GM15510 (cell line): ENCODE results near the gene SGK1.

Experiments used
- POLR2A ChIP-seq: IDR thresholded peaks from 3 replicates; pipeline ENCODE4 v1.6.1; 2011; ENCODE audit warnings: borderline replicate concordance; ENCODE audit not compliant: insufficient read length; ENCODE audit errors: extremely low read depth

Gene SGK1

GRCh38 chr6:134340179-134340975, 22.5 kb upstream of the SGK1 start:
- no peak for TF ChIP-seq POLR2A

GRCh38 chr6:134339216-134339615, 21.3 kb upstream of the SGK1 start:
- TF ChIP-seq POLR2A = no peak

GRCh38 chr6:134331256-134331655, 13.3 kb upstream of the SGK1 start:
- no peak for TF ChIP-seq POLR2A

DNA sequence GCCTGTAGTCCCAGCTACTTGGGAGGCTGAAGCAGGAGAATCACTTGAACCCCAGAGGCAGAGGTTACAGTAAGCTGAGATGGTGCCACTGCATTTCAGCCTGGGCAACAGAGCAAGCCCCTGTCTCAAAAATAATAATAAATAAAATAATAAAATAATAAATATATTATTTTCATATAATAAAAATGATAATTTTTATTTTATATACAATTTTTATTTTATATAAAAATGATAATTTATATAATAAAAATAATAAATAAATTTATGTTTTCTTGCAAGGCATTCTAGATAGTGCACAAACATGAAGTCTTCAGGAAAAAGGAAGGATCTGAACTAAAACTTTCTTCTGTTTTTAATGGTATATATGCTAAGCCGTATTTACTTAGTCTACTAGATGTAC, 12.6 kb upstream of the SGK1 start:
- no peak for TF ChIP-seq POLR2A

DNA sequence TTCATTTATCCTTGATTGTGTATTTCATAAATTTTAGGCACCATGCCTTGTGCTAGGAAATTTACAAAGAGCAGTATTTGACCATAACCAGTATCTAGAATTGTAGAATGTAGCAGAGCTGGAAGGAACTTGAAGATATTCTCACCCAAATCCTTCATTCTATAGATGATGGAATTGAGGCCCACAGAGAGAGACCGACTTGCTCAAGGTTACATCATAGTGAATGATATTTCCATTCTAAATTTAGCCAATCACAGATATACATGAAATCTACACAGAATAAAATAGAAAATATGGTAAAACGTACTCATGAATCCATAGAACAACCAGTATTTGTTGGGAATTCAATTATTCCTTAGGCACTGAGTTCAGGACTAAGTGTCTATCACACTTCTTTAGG, 10.9 kb upstream of the SGK1 start:
- TF ChIP-seq POLR2A = no peak

- TF ChIP-seq POLR2A = no peak
These were observed 10.2 kb upstream of the SGK1 start for GRCh38 chr6:134328138-134328537.

DNA sequence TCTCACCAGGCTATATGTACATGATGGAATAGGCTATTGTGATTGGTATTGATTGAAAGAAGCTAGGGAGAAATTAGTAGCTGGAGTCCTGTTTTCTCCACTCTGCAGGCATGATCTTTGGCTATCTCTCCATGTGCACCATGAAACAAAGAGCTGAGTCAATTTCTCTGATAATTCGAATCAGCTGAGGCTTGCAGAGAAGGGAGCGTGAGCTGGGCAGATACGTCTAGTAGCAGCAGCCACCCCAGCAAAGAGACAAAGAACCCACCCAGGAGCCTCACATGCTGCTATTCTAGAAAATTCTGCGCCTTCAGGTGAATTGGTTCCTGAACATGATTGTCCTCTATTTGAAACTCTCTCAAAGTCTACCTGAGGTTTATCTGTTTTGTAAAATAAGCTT, 6.9 kb upstream of the SGK1 start:
- no peak for TF ChIP-seq POLR2A

DNA sequence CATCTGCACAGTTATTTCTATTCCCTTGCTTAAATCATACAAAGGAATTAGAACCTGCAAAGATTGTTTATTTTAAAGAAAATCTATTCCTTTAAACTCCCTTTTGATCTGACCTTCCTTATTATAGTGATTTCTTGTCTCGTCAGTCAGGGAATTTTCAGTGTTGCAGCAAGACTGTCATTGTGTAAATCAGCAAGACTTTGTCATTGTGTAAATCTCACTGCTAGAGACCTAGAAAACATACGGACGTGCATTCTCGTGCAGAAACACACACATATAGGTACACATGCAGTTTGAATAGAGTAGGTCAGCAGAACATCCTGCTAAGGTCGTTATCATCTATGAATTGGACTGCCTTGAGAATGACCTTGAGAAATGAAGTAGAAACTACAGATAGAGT, 6.2 kb upstream of the SGK1 start:
- TF ChIP-seq POLR2A = no peak

DNA sequence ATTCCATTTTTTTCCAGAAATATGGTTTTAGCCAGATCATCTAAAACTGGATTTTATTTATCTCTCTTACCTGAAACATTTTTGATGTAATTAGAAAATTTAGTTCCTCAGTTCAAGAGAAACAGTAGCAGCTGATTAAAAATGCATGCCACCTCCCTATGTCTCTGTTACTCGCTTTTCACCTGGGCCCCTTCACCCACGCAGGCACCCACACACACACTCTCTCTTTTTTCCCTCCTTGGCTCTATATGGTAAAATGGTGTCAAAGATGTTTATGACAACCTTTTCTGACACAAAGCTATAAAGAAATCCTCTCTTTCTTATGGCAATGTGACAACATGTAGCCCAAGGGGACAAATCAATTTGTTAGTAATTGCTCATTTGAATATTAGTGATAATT, 5.8 kb upstream of the SGK1 start:
- TF ChIP-seq POLR2A = no peak

GRCh38 chr6:134323294-134323693, 5.4 kb upstream of the SGK1 start:
- no peak for TF ChIP-seq POLR2A

DNA sequence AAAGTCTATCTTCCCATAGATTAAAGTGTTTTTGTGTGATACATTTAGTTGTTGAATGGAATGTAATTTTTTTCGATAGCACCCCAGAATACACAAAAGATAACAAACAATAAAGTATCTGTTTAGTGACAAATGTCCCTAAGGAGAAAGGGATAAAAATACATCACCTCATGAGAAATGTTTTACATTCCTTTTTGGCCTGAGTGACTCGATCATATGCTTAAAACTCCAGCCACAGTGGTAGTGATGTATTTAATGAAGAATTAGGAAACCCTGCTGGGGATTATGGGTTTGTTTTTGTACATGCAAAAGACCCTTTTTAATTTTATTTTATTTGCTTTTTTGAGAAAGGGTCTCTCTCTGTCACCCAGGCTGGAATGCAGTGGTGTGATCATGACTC, 4.3 kb upstream of the SGK1 start:
- TF ChIP-seq POLR2A = no peak

GRCh38 chr6:134321246-134321645, 3.3 kb upstream of the SGK1 start:
- no peak for TF ChIP-seq POLR2A

DNA sequence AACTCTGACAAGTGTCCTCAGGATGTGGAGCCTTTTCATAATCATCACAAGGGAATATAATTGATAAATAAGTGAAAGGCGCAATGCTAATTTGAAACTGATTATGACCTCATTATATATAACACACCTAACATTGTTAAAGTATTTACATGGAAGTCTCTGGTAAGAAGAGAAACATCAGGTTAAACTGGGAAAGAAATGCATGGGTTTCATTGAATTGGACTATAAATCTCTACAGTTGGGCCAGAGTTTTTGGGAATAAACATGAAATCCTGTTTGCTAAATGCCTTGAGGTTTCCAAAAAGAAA, 1.0 kb upstream of the SGK1 start:
- TF ChIP-seq POLR2A = no peak

- no peak for TF ChIP-seq POLR2A
These were observed 493 bp upstream of the SGK1 start for GRCh38 chr6:134318236-134318973.

DNA sequence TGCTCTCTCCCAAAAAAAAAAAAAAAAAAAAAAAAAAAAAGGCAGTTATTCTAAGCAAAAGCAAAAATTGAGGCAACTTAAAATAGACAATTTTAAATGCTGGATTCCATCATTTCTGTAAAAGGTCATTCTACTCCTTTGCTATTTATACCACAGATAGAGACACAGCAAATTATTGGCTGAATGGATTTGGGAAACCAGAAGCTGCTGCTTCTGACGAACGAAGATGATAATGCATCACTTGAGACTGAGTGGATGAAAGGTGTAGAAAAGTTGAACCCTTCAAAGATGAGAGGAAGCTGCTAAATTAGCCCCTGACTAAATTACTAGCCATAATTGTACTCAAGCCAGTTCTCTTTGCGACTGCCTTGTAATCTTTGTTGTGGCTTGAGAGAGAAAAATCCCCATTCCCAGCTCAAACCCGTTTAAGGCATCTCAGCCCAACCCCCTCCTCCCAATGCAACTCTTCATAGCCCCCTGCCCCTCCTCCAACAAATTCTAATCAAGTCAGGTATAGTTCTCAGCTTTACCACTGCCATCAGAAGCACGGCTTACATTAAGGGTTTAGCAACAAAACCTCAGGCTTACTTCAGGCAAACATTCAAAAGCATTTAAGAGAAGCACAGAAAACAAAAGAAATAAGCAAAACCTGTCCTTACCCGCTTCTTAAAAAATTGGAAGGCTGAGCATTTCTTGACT, 1.0 kb downstream of the SGK1 start:
- no peak for TF ChIP-seq POLR2A
